NCI-H1436 (cell line): ENCODE results near the gene UBE2O.

Experiments used
- DNase-seq: peaks from one replicate; lab custom pipeline; 2025; lab: John Stamatoyannopoulos, UW

Gene UBE2O

DNA sequence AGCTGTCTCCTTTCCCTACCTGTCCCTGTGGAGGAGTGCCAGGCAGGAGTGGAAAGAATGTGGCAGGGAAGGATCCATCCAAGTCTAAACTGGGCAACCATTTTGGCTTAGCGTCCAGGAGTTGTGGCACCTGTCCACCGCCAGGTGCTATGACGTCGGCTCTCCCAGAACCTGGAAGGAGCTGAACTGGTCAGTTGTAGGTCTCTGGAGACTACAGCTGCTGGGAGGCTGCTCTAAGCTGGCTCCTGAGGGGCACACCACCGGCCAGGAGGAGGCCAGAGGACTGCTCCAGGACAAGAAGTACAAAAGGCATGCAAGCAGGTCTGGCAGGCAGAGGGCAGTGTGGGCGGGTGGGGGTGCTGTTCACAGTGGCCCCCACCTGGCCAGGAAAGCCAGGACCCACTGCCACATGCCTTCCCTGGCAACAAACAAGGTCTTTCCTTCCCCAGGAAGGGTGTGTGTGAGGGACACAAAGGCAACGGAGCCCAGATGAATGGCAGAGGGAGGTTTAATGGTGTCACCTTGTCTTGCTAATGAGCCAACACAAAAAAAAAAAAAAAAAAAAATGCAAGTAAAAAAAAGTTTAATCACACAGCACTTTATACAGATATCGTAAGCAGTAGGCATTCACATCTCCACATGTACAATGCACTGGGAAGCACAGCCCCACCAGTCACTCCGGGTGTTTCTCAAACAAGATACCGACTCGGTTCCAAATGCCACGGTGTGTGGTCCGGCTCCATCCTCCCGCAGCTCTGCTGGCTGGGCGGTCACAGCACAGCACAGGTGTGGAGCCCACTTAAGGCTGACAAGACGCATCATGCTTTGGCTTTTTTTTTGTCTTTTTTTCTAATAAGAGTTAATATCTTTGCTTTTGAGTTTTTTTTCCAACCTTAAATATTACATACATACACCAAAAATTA is 63.7 kb downstream of the UBE2O start:
- no peak for DNase-seq

DNA sequence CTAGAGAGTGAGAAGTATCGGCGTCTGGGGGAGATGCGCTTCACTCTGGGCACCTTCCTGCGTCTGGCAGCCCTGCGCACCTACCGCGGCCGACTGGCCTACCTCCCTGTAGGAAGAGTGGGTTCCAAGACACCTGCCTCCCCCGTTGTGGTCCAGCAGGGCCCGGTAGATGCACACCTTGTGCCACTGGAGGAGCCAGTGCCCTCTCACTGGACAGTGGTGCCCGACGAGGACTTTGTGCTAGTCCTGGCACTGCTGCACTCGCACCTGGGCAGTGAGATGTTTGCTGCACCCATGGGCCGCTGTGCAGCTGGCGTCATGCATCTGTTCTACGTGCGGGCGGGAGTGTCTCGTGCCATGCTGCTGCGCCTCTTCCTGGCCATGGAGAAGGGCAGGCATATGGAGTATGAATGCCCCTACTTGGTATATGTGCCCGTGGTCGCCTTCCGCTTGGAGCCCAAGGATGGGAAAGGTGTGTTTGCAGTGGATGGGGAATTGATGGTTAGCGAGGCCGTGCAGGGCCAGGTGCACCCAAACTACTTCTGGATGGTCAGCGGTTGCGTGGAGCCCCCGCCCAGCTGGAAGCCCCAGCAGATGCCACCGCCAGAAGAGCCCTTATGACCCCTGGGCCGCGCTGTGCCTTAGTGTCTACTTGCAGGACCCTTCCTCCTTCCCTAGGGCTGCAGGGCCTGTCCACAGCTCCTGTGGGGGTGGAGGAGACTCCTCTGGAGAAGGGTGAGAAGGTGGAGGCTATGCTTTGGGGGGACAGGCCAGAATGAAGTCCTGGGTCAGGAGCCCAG is 65.8 kb downstream of the UBE2O start:
- no peak for DNase-seq

DNA sequence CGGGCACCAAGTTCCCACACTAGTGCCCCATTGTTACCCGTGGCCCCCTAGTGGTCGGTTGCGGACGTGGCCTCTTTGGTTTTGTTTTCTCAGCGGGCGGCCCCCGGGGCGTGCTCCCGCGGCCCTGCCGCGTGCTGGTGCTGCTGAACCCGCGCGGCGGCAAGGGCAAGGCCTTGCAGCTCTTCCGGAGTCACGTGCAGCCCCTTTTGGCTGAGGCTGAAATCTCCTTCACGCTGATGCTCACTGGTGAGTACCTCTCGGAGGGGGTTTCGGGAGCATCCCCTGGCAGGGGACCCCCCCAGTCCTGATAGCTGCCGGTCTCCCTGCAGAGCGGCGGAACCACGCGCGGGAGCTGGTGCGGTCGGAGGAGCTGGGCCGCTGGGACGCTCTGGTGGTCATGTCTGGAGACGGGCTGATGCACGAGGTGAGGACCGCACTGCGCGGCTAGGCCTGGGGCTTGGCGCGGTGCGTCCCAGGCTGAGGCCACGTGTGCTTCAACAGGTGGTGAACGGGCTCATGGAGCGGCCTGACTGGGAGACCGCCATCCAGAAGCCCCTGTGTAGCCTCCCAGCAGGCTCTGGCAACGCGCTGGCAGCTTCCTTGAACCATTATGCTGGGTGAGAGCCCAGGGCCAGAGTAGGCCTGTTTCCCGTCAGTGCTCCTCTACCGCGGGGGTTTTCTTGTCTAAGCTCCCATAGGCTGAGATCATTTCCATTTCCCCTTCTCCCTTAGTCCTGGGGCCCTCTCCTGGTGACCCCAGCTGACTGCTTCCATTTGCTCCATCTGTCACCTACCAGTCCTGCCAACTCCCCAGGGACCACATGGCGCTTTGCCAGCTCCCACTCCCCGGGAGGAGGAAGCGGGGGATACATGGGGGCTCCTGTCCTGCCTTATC is 66.8 kb downstream of the UBE2O start:
- peak; percentile 74 for DNase-seq

DNA sequence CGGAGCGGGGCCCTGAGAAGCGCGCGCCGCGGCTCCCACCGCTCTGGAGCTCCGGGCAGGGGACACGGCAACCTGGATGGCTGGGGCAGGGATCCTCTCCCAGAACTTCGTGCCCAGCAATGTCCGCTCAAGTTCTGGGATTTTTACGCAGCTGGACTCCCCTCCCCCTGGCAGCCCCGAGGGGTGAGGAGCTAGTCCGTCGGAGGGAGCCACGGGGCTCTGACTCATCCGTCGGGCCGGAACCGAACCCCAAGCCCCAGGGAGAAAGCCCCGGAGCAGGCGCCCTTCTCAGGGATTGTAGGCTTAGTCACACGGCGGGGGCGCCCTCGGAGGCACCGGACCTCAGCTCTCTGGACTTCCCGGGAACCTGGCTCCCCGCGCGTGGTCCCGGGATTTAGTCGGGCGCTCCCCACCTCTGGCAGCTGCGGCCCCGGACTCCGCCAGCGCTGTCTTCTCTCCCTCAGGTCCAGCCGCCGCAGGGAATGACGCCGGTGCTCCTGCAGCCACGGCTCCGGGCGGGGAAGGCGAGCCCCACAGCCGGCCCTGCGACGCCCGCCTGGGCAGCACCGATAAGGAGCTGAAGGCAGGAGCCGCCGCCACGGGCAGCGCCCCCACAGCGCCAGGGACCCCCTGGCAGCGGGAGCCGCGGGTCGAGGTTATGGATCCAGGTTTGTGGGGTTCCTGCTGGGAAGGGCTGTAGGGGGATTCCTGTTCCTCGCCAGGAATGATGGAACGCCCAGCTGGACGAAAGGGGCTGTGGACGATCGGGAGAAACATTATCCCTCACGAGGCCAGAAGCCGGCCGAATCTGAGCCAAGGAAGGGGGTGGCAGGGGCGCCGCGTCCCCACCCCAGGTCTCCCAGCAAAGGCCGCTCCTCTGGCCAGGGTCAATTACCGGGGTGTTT is 67.7 kb downstream of the UBE2O start:
- no peak for DNase-seq

DNA sequence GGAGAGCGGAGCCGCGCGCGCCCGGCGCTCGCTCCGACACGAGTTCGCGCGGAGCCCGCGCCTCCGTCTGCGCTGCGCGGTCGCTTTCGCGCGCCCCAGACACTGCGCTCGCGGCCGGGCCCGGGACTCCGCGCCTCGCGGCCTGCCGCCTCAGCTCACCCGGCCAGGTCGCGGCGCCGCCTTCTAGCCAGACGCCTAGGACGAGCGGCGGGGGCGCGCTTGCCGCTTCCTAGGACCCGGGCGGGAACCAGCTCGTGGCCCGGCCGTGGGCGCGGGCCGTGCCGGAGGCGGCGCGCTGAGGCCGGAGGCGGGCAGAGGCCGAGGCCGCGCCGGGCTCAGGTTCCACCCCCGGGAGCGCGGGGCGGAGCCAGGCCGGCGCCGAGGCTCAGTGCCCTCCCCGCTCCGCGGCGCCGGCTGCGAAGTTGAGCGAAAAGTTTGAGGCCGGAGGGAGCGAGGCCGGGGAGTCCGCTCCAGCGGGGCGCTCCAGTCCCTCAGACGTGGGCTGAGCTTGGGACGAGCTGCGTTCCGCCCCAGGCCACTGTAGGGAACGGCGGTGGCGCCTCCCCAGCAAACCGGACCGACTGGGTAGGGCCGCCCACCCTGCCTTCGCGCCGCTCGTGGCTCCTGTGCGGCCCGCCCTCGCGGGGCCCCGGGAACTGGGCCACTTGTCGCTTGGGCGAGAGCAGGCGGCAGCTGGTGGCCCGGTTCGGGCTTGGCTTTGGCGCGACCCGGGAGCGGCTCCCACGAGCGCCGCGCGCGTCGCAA is 68.5 kb downstream of the UBE2O start, which contains the start of gene SPHK1:
TSS of gene SPHK1 (plus strand) at position 388 of the 765 bp plus-strand sequence. CDS start 1,036 bp downstream, outside the sequence.
- DNase-seq = no peak

DNA sequence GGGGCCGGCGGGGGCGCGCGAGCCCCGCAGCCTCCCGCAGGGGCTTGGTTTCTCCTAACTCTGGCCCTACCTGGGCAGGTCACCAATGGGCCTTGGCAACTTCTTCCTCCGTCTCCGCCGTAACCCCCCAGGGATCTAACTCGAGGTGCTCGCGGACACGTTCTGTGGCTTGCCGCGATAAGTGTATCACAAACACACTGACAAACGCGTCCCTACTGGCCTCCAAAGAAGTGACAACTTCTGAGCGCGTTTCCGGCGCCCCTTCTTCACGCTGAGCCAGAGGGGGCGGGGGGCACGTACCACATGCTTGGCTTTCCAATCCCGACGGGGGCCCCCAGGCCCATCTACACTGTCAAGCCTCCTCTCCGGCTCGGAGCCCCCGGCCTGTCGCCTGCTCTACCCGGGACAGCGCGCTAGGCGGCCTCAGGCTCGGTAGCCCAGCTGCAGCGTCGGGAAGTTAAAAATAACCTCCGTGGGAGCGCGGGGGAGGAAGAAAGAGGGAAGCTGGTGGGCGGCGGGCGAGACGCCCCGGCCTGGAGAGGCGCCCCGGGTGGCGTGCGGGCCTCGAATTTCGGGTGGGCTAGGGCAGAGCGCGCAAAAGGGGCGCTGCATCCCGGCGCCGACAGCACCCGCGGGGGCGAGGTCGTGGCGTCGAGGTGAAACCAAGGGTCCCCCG is 69.3 kb downstream of the UBE2O start:
- no peak for DNase-seq

DNA sequence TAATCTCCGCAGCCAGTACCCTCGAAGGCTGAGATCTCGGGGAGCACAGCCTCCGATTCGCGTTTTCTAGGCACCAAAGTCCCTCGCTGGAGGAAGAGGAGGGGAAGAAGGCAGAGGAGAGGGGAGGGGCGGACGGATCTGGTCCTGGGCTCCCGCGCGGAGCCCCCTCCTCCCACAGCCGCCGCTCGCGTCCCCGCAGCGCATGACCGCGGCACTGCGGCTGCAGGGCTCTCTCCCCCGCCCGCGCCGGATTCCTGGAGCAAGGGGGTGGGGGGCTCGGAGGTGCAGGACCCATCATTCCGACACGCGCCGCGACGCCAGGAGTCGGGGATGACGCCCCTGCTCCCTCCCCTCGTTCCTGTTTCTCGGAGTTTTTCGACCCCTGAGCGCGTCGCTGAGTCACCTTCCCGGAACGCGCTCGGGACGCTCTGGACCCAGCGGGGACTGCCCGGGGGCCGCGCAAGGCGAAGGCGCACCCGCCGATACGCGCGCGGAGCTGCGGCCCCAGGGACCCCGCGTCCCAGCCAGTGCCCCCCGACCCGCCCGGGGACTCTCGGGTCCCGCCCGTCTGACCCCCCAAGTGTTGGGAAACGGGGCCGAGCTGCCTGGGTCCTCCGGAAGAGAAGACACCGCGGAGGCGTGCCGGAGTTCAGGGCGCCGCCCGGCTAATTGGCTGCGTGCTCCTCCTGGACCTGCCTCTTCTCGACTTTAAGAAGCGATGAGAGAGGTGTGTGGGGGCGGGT is 70.0 kb downstream of the UBE2O start:
- no peak for DNase-seq

DNA sequence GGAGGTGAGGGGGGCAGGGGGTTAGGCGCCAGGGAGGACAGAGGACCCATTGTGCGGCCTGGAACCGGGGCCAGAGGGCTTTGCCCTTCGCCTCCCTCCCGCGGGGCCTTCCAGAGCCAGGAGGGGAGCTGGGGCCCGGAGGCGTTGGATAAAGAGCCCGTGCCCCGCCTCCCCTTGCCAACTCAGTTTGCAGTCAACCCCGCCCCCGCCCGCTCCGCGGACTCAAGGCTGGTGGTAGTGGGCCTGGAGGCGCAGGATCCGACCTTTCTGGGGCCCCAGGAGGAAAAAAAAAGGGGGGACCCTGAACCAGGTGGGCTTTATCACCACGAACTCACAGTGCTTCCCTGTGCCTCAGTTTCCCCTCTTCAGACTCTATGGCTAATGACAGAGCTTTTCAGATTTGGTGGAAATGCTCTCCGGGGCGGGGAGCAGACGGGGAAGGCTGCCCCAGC is 70.6 kb downstream of the UBE2O start:
- no peak for DNase-seq

DNA sequence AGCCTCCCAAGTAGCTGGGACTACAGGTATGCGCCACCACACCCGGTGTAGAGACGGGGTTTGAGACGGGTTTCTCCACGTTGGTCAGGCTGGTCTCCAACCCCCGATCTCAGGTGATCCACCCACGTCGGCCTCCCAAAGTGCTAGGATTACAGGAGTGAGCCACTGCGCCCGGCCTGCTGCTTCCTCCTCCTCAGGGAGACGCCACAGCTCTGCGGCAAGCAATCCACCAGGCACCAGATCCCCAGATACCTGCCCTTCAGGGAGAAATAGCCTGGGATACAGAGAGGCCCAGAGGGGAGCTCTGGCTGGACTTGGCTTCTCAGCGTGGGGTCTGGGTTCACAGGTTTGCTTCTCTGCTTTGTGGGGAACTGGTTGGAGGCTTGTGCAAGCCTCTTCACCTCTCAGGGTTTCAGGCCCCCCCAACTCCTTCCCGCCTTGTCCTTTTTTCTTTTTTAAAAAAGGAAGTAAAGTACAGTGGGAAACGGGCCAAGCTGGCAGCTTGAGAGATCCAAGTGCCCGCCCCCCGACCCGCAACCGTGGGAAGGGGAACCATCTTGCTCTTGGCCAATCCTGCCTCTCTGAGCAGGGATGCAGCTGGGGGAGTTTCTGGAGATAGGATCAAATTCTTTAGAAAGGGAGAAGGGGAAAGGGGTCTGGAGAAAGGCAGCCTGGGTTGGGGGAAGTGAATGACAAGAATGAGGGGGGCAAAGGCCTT is 71.2 kb downstream of the UBE2O start:
- DNase-seq = no peak

DNA sequence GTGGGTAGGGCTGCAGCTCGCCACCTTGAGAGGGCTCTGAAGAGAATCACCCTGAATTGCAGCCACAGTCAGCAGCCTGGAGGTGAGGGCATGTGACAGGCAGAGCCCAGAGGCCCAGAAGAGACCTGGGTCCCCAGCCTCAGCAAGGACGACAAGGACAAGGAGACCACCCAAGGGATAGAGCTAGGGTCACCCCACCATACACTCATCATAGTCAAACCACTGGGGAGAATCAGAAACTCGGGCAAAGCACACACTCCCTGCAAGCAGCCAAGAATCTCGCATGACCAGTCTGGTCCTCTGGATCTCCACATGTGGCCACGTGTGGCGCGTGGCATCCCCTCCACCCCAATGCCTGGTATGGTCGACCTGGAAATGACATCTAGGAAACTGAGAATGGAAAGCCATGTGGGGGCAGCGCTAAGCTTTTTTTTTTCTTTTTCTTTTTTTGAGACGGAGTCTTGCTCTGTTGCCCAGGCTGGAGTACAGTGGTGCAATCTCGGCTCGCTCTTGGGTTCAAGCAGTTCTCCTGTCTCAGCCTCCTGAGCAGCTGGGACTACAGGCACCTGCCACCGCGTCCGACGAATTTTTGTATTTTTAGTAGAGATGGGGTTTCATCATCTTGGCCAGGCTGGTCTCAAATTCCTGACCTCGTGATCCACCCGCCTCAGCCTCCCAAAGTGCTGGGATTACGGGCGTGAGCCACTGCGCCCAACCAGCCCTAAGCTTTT is 73.1 kb downstream of the UBE2O start:
- no peak for DNase-seq

DNA sequence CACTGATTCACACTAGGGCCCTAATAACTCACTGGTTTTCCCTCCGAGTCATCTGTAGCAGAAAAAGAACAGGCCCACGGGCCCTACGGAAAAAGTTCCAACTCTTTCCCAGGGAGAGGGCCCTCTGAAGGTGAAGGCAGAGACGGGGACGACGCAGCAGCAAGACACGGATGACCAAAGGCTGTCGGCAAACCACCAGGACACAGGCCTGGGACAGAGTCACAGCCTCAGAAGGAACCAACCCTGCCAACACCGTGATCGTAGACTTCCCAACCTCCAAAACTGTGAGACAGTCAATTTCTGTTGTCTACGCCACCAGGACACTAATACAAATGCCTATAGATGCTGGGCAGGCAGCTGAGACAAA is 73.7 kb downstream of the UBE2O start:
- DNase-seq = no peak

DNA sequence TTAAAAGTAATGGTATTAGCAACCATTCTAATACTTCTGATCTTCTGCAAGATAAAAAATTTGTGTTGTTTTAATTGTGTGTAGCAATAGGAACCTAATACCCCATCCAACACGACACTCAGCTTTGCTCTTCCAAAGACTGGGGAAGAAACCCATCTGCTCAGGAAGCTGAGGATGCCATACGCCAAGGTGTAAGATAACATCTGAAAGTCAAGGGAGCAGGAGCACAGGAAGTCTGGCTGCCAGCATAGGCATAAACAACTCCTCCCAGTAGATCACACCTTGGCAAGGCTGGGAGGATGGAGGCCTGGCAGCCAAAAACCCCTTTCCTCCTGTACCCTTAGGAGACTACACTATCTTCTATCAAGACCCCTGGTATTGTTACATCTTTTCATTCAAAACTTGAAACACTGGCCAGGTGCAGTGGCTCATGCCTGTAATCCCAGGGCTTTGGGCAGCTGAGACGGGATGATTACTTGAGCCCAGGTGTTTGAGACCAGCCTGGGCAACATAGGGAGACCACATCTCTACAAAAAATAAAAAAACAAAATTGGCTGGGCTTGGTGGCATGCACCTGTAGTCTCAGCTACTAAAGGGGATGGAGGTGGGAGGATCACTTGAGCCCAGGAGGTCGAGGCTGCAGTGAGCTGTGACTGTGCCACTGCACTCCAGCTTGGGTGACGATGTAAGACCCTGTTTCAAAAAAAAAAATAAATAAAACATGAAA is 74.2 kb downstream of the UBE2O start:
- no peak for DNase-seq

DNA sequence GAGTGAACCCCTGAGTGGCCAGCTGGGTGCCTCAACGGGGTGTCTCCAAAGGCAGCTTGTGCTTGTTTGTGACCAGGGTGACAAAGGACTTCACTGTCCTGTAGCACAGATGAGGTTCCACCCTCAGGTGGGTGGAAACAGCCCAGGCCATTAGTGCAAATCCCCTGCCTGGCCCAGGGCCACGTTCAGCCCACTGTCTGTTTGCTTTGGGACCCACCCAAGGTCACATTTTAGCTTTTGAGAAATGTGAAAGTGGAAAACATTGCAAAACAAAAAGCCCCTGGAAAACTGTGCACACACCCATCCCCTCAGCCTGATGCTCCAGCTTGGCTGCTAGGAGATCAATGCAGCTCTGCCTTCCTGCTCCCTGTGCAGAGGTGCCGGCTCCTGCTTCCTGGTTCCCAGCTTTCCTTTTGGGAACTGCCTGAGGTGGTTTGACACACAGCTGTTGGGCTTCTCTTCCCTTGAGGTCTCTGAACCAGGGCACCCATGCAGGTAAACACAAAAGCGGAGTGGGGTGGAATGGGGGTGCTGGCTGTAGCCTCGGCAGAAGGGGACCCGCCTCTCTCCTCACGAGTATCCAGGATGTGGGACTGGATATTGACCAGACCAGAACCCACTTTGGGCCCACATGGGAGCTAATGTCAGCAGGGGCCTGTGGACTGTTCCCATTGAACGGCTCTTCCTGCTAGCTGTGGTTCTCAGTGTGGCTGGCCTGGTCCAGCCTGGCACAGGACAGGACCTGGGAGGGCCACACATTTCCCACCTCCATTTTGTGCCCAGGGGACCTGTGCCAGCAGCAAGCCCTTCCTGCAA is 76.4 kb downstream of the UBE2O start:
- no peak for DNase-seq

DNA sequence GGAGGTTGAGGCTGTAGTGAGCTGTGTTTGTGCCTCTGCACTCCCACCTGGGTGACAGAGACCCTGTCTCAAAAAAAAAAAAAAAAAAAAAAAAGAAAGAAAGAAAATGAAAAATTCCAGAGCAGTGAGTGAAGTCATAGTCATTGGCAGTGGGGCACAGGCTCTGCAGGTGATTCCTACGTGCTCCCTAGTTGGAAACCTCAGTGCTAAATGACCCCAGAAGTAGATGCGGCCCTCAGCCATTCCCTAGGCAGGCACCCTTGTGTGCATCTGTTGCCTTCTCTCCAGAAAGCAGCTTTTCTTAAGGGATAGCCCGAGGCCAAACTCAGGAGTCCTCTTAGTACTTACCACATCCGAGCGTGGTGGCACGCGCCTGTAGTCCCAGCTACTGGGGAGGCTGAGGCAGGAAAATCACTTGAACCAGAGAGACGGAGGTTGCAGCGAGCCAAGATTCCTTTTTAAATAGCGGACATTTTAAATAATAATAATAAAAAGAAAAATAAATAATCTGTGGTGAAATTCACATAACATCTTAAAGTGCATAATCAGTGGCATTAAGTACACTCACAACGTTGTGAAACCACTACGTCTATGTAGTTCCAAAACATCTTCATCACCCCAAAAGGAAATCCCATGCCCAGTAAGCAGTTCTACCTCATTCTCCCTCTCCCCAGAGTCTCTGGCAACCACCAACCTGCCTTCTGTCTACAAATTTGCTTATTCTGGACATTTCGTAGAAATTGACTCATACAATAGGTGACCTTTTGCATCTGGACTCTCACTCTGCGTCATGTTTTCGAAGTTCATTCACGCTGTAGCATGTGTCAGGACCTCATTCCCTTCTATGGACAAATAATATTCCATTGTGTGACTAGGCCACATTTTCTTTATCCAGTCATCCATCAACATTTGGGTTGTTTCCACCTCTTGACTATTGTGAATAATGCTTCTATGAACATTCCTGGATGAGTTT is 81.0 kb downstream of the UBE2O start:
- DNase-seq = no peak
